GM12864 (cell line): Measurements from ENCODE around the gene MYL3.

Source experiments
- DNase-seq: peaks from one replicate; pipeline ENCODE4 v3.0.0-alpha.2; 2011; ENCODE audit warnings: low read depth
- H3K4me3 ChIP-seq: 2 replicates; pipeline ENCODE4 v1.5.1; 2011; ENCODE audit warnings: mild to moderate bottlenecking, low read depth, low read length, control low read depth
- CTCF ChIP-seq: IDR thresholded peaks from 2 replicates; pipeline ENCODE4 v1.5.1; 2011; ENCODE audit warnings: low read depth, mild to moderate bottlenecking, moderate library complexity, low read length, control low read depth, inconsistent platforms; ENCODE audit errors: missing control alignments

MYL3 gene

GRCh38 chr3:46883054-46883829 is 20.0 kb upstream of the MYL3 start:
- DNase-seq, result no peak
- TF ChIP-seq CTCF, result no peak
- no peak overlapping the region for H3K4me3 ChIP-seq

- H3K4me3 ChIP-seq, result peak overlapping the region; percentile 29; the same call in 1 of the 2 replicates
- no peak for TF ChIP-seq CTCF
- DNase-seq, result no peak
These were observed 19.3 kb upstream of the MYL3 start for GRCh38 chr3:46882377-46883053.

GRCh38 chr3:46881596-46882376 is 18.5 kb upstream of the MYL3 start:
- no peak for TF ChIP-seq CTCF
- DNase-seq, result no peak
- H3K4me3 ChIP-seq, result no peak overlapping the region

- TF ChIP-seq CTCF, result no peak
- no peak overlapping the region for H3K4me3 ChIP-seq
- no peak for DNase-seq
These were observed 17.8 kb upstream of the MYL3 start for GRCh38 chr3:46880884-46881595.

- H3K4me3 ChIP-seq, result no peak overlapping the region
- no peak for DNase-seq
- no peak for TF ChIP-seq CTCF
These were observed 15.7 kb upstream of the MYL3 start for GRCh38 chr3:46878781-46879436.

GRCh38 chr3:46877406-46878125 is 14.3 kb upstream of the MYL3 start, which contains the start of gene PTH1R:
TSS of gene PTH1R (plus strand) at chr3:46877721. CDS start at chr3:46883560, 5,839 bp downstream.
- no peak for TF ChIP-seq CTCF
- H3K4me3 ChIP-seq, result no peak within 1 kb of the TSS
- no peak for DNase-seq
